DND-41 (cell line): ENCODE results near the gene RHOT2.
"Not testable (repeated sequence)": the region's sequence is repeated elsewhere in the genome, so short reads cannot be mapped to it uniquely, and the experiment has no call there.

Experiments
- ATAC-seq: fragments of 200-7000 bp; cut with Tn5 transposase; 3 replicates; pipeline ENCODE4 v1.9.1; 2021; ENCODE audit warnings: low read depth; ENCODE audit not compliant: insufficient read depth
- DNase-seq: peaks from one replicate; pipeline ENCODE4 v3.0.0-alpha.2; 2020
- H2AFZ ChIP-seq: 2 replicates; pipeline ENCODE4 v1.6.0; 2012; ENCODE audit warnings: low read depth, low read length
- H3K27ac ChIP-seq: 2 replicates; pipeline ENCODE4 v1.5.1; 2012; ENCODE audit warnings: low read length, inconsistent platforms
- H3K27me3 ChIP-seq: fragments of 200-600 bp; sonication (generic); 2 replicates; pipeline ENCODE4 v1.6.0; 2012; ENCODE audit warnings: low read length, mild to moderate bottlenecking, inconsistent platforms; ENCODE audit not compliant: insufficient read depth, poor library complexity
- H3K36me3 ChIP-seq: 2 replicates; pipeline ENCODE4 v1.5.1; 2012; ENCODE audit warnings: low read length, inconsistent platforms; ENCODE audit not compliant: insufficient read depth
- H3K4me1 ChIP-seq: 2 replicates; pipeline ENCODE4 v1.5.1; 2012; ENCODE audit warnings: mild to moderate bottlenecking, low read length; ENCODE audit not compliant: insufficient read depth
- H3K4me2 ChIP-seq: 2 replicates; pipeline ENCODE4 v1.6.0; 2012; ENCODE audit warnings: mild to moderate bottlenecking, moderate library complexity, low read length, inconsistent platforms; ENCODE audit not compliant: insufficient read depth
- H3K4me3 ChIP-seq, 2 experiments: fragments of 200-600 bp in 1 of 2; shearing (Covaris generic) in 1 of 2; 2 replicates each; pipeline ENCODE4 v1.5.1; 2012 to 2016; ENCODE audit warnings: inconsistent platforms in 2 of 2, low read length in 2 of 2, mild to moderate bottlenecking in 2 of 2, low read depth in 1 of 2, moderate library complexity in 1 of 2
- H3K79me2 ChIP-seq: 2 replicates; pipeline ENCODE4 v1.6.0; 2012; ENCODE audit warnings: low read length, inconsistent platforms; ENCODE audit not compliant: insufficient read depth
- H3K9ac ChIP-seq: 2 replicates; pipeline ENCODE4 v1.6.0; 2012; ENCODE audit warnings: low read depth, mild to moderate bottlenecking, inconsistent platforms, low read length, moderate library complexity
- H3K9me3 ChIP-seq: 2 replicates; pipeline ENCODE4 v1.5.1; 2012; ENCODE audit warnings: low read length, moderate library complexity, mild to moderate bottlenecking, inconsistent platforms; ENCODE audit not compliant: insufficient read depth, severe bottlenecking
- H4K20me1 ChIP-seq: 2 replicates; pipeline ENCODE4 v1.6.0; 2012; ENCODE audit warnings: low read length; ENCODE audit not compliant: insufficient read depth
- EZH2 ChIP-seq: IDR thresholded peaks from 3 replicates; pipeline ENCODE4 v1.6.1; 2012; ENCODE audit warnings: borderline replicate concordance, low read depth, mild to moderate bottlenecking, moderate library complexity, low read length, inconsistent platforms; ENCODE audit not compliant: severe bottlenecking
- TF ChIP-seq, protein P1 (sequence below): IDR thresholded peaks from 2 replicates; pipeline ENCODE4 v1.5.1; 2012; ENCODE audit warnings: borderline replicate concordance, low read length, moderate library complexity, mild to moderate bottlenecking; ENCODE audit not compliant: poor library complexity, severe bottlenecking; ENCODE audit errors: extremely low read depth

Gene RHOT2

DNA sequence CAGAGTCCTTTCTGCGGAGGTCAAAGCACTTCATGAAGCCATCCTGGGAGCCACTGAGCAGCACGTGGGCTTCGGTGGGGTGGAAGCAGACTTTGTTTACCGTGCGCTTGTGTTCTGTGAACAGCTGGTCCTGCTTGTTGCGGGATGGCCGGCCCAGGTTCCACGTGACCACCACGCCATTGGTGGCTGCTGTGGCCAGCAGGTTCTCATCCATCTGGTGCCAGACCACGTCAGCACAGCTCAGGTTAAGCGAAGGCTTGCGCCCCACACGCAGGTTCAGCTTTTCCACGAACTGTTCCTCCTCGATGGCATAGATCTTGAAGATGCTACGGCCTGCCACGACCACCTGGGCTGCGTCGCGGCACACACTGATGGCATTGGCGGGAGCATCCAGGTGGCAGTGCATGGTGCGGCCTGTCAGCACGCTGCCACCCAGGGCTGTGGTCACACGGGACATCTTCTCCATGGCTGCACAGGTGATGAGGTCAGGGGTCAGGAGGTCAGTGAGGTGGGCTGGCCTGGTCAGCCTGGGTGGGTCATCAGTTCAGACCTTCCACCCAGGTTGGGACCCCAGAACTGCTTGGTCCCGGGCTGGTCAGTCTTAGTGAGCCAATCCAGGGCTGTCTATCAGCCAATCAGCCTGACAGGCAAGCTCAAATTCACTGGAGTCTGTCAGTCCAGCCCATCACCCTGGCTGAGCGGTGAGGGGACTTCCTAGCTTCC is 21.4 kb downstream of the RHOT2 start:
- DNase-seq: no peak
- peaks cover 49% of the 10 kb centered on the region for H3K4me1 ChIP-seq
- H4K20me1 ChIP-seq: peaks cover 13% of the 10 kb centered on the region; the same call in 1 of the 2 replicates
- no peaks in the 10 kb centered on the region for H3K9me3 ChIP-seq
- peaks cover 37% of the 10 kb centered on the region for H3K36me3 ChIP-seq
- no peak for ATAC-seq
- H3K4me2 ChIP-seq: peak overlapping the region; percentile 94
- peak overlapping the region; percentile 78; the same call in 1 of the 2 replicates for H2AFZ ChIP-seq
- peak overlapping the region; percentile 83 for H3K27ac ChIP-seq
- H3K79me2 ChIP-seq: peaks cover 20% of the 10 kb centered on the region
- peak overlapping the region; percentile 73 to 84 for H3K4me3 ChIP-seq
- no peaks in the 10 kb centered on the region for H3K27me3 ChIP-seq
- H3K9ac ChIP-seq: peak overlapping the region; percentile 80
- no peak for TF ChIP-seq EZH2
- TF ChIP-seq, protein P1, sequence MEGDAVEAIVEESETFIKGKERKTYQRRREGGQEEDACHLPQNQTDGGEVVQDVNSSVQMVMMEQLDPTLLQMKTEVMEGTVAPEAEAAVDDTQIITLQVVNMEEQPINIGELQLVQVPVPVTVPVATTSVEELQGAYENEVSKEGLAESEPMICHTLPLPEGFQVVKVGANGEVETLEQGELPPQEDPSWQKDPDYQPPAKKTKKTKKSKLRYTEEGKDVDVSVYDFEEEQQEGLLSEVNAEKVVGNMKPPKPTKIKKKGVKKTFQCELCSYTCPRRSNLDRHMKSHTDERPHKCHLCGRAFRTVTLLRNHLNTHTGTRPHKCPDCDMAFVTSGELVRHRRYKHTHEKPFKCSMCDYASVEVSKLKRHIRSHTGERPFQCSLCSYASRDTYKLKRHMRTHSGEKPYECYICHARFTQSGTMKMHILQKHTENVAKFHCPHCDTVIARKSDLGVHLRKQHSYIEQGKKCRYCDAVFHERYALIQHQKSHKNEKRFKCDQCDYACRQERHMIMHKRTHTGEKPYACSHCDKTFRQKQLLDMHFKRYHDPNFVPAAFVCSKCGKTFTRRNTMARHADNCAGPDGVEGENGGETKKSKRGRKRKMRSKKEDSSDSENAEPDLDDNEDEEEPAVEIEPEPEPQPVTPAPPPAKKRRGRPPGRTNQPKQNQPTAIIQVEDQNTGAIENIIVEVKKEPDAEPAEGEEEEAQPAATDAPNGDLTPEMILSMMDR: no peak

DNA sequence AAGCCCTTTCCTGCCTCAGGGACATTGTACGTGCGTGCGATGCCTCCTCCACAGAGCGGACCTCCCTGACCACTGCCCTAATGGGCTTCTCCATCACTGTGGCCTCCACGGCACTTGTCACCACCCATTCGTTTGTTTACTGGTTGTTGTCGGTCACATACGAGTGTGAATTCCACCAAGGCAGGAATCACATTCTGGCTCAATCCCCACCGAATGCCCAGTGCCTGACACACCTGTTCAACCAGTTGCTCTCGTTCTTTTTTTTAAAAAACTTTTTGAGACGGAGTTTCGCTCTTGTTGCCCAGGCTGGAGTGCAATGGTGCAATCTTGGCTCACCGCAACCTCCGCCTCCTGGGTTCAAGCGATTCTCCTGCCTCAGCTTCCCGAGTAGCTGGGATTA is 23.3 kb downstream of the RHOT2 start:
- not testable (repeated sequence) for H3K9ac ChIP-seq, ATAC-seq, H3K27me3 ChIP-seq, H3K9me3 ChIP-seq, H3K27ac ChIP-seq, H3K4me2 ChIP-seq, H3K4me3 ChIP-seq, DNase-seq
- Histone ChIP-seq H2AFZ (peak overlapping the region; percentile 78; the same call in 1 of the 2 replicates), H3K4me1 (peaks cover 30% of the 10 kb centered on the region), H3K36me3 (peaks cover 19% of the 10 kb centered on the region), H4K20me1 (peaks cover 13% of the 10 kb centered on the region; the same call in 1 of the 2 replicates), H3K79me2 (peaks cover 20% of the 10 kb centered on the region)

DNA sequence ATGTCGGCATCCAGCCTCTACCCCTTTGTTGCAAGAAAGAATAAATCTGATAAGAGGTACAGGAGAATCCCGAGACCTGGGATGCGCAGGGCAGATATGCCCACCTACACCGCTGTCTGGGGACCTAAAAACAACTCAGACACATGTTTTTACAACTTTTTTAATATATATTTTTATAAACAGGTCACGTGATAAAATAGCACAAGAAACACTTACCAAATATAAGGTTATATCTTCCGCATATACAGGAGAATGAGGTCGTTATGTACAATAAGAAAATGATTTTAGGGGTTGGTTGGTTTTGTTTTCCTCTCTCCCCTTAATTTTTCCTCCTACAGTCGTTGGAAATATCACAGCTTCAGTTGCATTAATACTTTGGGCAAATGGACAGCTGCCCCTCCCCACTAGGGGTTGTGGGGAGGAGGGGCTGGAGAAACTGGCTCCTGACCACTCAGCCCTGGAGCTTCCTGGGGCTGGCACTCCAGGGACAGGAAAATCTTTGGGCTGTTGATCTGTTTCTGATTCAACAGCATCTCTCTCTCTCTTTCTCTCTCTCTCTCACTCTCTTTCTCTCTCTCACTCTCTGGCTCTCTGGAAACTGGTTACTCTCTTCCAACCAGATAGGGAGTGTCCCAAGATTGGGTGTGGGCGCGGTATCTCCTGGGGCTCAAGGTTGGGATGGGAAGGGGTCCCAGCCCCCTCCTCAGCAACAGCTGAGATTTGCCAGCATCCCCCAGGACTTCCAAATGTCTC is 24.6 kb downstream of the RHOT2 start:
- no peak overlapping the region for H3K9ac ChIP-seq
- no peaks in the 10 kb centered on the region for H3K27me3 ChIP-seq
- peaks cover 29% of the 10 kb centered on the region for H3K4me1 ChIP-seq
- no peak overlapping the region for H3K27ac ChIP-seq
- DNase-seq (no peak), ATAC-seq (no peak)
- H4K20me1 ChIP-seq: peaks cover 11% of the 10 kb centered on the region; the same call in 1 of the 2 replicates
- no peak overlapping the region for H2AFZ ChIP-seq
- no peak overlapping the region for H3K4me2 ChIP-seq
- H3K36me3 ChIP-seq: peaks cover 6% of the 10 kb centered on the region
- H3K9me3 ChIP-seq: no peaks in the 10 kb centered on the region
- H3K79me2 ChIP-seq: peaks cover 16% of the 10 kb centered on the region
- TF ChIP-seq, protein P1: no peak
- no peak for TF ChIP-seq EZH2
- no peak overlapping the region for H3K4me3 ChIP-seq

DNA sequence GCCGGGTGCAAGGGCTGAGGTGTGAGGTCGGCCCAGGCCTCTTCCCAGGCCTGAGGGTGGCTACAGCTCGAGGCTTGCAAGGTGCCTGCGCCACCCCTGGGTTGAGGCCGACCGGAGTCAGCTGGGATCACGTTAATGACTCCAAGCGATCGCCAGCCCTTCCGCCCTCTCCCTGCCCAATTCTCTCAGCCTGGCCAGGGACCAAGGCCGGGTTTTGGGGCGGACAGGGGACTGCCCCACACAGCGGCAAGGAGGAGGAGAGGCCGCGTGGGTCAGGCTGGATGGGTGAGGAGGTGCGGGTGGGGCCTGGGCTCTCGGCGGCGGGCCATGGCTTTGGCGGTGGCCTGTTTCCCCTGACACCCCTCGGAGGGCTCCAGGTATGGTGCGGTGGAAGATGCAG is 25.4 kb downstream of the RHOT2 start:
- H4K20me1 ChIP-seq: peaks cover 3% of the 10 kb centered on the region; the same call in 1 of the 2 replicates
- no peaks in the 10 kb centered on the region for H3K36me3 ChIP-seq
- no peak for DNase-seq
- H3K4me3 ChIP-seq: no peak overlapping the region
- H3K9ac ChIP-seq: no peak overlapping the region
- peaks cover 16% of the 10 kb centered on the region for H3K79me2 ChIP-seq
- TF ChIP-seq, protein P1: no peak
- TF ChIP-seq EZH2: no peak
- no peak for ATAC-seq
- H3K9me3 ChIP-seq: no peaks in the 10 kb centered on the region
- H3K4me2 ChIP-seq: no peak overlapping the region
- no peak overlapping the region for H3K27ac ChIP-seq
- H2AFZ ChIP-seq: no peak overlapping the region
- peaks cover 22% of the 10 kb centered on the region for H3K4me1 ChIP-seq
- no peaks in the 10 kb centered on the region for H3K27me3 ChIP-seq
